CD4-positive, alpha-beta T cell treated with Interleukin-17A for 1 hour (primary cell): ENCODE results near the gene DYNC1I1.

ENCODE experiments used
- DNase-seq: peaks from one replicate; pipeline ENCODE4 v3.0.0-alpha.2; 2020

DYNC1I1 gene

GRCh38 chr7:95976369-95977060 lies 204.2 kb downstream of the DYNC1I1 start:
- DNase-seq: no peak

- no peak for DNase-seq
Observed at GRCh38 chr7:95977994-95978393, 205.6 kb downstream of the DYNC1I1 start.

GRCh38 chr7:95980167-95980566 lies 207.8 kb downstream of the DYNC1I1 start:
- DNase-seq: no peak

DNA sequence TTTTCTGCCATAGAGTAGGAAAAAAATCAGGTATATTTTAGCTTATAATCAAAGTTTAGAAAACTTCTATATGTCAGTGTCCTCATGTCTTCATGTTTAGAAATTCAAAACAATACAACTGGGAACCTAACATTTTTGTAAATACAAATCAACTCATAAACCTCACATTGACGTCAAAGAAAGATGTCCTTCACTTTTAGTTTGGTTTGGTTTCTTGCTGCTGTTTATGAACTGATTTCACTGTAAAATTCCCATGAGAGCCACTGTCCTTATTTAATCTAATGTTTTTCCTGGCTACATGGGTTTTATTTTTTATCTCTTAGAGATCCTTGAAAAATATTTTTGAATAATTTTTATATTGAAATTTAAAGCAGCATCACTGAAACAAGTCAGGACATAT lies 208.4 kb downstream of the DYNC1I1 start:
- no peak for DNase-seq

- DNase-seq: no peak
Observed at GRCh38 chr7:95986178-95986764, 213.9 kb downstream of the DYNC1I1 start.

- DNase-seq: no peak
Observed at GRCh38 chr7:95989301-95989700, 216.9 kb downstream of the DYNC1I1 start.

GRCh38 chr7:95993380-95993779 lies 221.0 kb downstream of the DYNC1I1 start:
- DNase-seq: no peak

- no peak for DNase-seq
Observed at GRCh38 chr7:95996174-95996573, 223.8 kb downstream of the DYNC1I1 start.

DNA sequence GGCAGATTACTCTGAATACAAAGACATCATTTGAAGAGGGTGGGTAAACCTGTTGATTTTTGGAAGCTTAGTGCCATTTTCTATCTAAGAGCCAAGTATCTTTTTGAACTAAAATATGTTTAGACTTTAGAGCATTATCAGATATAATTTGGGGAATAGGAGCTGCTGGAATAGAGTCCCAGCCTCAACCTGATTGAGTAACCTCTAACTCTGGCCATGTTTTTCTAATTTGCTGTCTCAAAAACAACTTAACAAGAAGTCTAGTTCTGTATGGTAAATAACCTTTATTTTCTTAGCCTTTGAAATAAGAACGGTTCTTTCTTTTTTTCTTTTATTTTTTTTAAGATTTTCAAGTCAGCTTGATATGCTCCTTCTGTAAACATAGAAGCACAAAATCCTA lies 224.5 kb downstream of the DYNC1I1 start:
- no peak for DNase-seq

GRCh38 chr7:95997632-95998031 lies 225.3 kb downstream of the DYNC1I1 start:
- no peak for DNase-seq

- no peak for DNase-seq
Observed at GRCh38 chr7:95999481-95999880, 227.1 kb downstream of the DYNC1I1 start.

DNA sequence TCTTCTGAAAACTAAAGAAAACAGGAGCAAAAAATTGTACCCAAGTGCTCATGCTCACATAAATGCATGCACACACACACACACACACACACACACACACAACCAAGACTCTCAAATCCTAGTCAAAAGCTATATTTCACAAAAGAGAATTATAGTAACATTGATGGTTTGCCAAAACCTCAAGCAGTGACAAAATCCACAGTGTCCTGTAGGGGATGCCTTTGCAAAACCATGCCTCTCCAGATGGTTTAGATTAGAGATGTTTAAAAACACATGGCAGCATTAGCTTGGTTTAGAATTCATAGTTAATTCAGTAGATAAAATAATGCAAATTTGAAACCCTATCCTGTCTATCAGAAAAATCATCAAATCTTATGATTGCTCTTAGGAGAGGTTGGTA lies 232.2 kb downstream of the DYNC1I1 start:
- no peak for DNase-seq

GRCh38 chr7:96005271-96005670 lies 232.9 kb downstream of the DYNC1I1 start:
- no peak for DNase-seq

DNA sequence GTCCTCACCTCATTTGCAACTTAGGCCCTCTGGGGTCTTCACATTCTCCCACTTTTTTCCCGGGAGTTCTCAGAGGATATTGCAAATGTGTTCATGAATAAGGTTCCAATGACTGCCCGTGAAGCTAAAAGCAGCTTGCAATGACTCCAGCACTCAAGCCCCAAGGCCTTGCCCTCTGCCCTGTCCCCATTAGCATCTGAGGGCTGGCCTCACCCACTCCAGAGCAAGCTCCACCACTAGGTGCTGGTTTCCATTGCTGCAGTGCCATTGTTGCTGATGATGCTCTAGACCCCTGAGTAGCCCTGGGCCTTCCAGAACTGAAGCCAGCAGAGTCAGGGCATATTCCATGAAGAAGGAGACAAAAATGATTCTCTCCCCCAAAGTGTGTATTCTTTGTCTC lies 236.8 kb downstream of the DYNC1I1 start:
- DNase-seq: no peak

DNA sequence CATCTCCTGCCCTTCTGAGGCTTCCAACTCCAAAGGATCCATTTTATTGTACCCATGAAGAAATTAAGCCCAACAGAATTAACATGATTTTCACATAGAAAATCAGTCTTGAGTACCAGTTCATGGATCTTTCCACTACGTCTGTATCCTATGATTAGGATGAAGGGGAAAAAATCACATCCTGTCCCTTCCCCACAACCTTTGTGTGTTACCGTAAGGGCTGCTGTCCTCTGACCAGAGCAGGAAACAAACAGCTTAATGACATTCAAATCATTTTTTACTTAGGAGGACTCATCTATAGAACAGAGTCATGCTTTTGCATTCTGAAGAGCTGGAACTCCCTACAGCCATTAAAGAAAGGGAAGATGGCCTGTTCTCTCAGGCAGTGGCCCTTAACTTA lies 241.5 kb downstream of the DYNC1I1 start:
- no peak for DNase-seq

- DNase-seq: no peak
Observed at GRCh38 chr7:96014617-96015016, 242.3 kb downstream of the DYNC1I1 start.

DNA sequence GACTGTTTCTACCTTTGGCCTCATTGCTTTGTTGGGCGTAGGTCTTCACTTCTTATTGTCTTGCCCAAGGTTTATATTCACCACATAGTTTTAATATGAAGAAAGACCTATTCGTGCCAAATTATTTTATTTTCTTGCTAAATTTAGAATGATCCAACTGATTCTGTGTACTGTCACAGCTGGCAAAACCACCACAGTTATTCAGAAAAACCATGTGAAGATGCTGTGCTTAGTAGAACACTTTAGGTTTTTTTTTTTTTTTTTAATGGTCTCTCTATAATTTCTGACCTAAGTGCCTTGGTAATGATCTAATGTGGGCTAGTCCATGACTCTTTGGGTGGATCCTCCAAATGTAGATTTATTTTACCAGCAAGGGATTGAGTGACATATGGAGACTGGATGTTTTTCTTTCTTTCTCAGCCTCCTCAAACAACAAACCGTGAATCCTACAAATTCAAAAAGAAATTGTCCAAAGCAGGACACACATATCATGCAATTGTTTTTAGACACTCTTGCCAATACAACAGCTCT lies 243.8 kb downstream of the DYNC1I1 start:
- DNase-seq: no peak

DNA sequence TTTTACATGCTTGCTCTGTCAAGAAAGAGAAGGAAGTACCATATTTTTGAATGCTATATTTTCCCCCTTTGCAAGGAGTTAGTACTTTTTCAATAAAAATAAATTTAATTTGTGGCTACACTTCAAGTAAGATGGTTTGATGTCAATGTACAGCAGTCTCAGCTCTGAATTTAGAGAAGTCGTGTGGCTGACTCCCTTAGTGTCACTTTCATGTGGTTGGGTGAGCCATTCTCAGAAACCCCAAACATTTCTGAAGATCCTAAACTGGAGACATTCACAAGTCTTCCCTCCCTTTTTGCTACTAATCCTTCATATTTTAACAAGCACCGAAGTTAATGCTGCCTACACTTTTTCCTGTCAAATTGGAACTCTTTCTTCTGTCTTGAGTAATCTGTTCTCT lies 244.4 kb downstream of the DYNC1I1 start:
- no peak for DNase-seq

DNA sequence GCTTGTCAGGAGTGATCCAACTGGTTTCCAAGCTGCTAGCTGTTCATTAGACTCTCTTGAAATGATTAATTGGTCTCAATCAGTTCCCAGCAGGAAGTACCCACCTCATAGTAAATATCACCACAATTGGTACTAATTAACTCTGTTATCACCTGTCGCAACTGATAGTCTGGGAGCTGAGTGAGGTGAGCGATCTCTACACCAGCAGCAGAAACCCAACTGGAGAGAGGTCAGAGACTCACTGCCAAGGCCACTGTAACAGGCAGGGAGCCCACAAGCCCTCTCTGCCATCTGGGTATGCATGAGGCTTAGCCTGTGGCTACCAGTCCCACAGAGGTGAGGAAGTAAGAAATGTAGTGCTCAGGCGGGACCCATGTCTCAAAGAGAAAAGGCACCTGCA lies 245.5 kb downstream of the DYNC1I1 start:
- no peak for DNase-seq

DNA sequence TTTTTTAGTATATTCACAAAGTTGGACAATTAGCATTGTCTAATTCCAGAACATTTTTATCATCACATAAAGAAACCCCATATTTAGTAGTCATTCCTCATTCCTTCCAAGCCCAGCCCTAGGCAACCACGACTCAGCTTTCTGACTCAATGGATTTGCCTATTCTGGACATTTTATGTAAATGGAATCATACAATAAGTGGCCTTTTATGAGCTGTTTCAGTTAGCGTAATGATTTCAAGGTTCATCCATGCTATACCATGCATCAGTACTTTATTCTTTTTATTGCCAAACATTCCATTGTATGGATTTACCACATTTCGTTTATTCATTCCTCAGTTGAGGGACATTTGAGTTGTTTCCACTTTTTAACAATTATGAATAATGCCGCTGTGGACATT lies 249.2 kb downstream of the DYNC1I1 start:
- DNase-seq: no peak

- no peak for DNase-seq
Observed at GRCh38 chr7:96023387-96023786, 251.0 kb downstream of the DYNC1I1 start.

DNA sequence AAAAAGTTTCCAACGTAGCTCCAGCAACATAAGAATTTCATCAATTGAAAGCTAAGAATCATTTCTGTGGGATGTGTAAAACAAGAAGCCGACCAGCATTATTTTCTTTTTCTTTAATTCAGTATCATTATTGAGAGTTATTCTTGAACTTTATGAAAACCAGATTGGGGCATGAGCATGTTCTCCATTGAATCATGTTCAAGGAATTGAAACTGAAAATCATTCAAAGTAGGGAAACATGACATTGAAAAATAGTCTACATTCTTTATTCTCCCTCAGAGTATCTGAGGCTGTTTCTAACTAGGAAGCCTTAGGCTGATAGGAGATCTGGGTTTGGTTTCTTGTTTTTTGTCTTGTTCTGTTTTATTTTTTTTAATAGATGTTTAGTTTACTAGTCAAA lies 253.7 kb downstream of the DYNC1I1 start:
- no peak for DNase-seq

GRCh38 chr7:96026611-96027010 lies 254.3 kb downstream of the DYNC1I1 start:
- no peak for DNase-seq

GRCh38 chr7:96028729-96029128 lies 256.4 kb downstream of the DYNC1I1 start:
- no peak for DNase-seq
